SKM-1 treated with dmso at 0.1 percent for 144 hours (cell line): ENCODE measurements around the gene ZNF778.
"Not testable (repeated sequence)": the region's sequence is repeated elsewhere in the genome, so short reads cannot be mapped to it uniquely, and the experiment has no call there.

Source experiments
- DNase-seq: peaks from one replicate; lab custom pipeline; 2025; ENCODE audit not compliant: unreplicated experiment; lab: John Stamatoyannopoulos, UW

The ZNF778 gene

DNA sequence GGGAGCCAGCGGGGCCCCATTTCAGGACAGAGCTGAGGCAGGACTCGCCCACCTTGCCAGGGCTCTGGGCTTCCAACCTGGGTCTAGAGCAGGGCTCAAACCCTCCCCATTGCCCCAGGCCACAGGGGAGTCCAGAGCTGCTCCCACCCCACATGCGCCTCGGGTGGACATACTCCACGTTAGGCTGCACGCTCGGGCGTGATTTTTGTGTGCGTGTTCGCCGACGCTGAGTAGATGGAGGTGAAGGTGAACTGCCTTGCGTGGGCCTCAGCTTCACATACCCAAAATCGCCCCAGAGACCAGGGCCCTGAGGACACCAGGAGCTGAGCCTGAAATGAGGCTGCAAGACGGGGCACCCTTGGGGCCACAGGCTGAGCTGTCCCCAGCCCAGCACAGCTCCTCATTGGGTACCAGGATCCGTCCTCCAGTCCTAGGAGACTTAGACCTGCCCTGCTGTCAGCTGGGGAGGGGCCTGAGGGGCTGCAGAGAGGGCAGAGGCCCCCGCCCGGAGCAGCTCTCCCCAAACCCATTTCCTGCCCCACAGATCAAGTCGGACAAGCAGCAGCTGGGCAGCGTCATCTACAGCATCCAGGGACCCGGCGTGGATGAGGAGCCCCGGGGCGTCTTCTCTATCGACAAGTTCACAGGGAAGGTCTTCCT is 37.7 kb upstream of the ZNF778 start:
- DNase-seq = no peak

DNA sequence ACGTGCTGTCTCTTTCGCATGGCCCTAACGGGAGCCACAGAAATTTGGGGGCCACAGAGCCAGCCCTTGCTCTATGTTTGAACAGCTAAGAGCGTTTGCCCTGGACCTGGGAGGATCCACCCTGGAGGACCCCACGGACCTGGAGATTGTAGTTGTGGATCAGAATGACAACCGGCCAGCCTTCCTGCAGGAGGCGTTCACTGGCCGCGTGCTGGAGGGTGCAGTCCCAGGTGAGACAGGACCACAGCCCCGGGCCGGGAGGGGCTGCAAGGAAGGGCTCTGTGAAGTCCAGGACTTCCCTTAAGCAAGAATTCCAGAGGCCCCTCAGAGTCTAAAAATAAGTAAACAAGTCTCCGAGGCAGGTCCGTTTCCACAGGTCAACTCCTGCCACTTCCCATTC is 34.0 kb upstream of the ZNF778 start:
- DNase-seq = no peak

DNA sequence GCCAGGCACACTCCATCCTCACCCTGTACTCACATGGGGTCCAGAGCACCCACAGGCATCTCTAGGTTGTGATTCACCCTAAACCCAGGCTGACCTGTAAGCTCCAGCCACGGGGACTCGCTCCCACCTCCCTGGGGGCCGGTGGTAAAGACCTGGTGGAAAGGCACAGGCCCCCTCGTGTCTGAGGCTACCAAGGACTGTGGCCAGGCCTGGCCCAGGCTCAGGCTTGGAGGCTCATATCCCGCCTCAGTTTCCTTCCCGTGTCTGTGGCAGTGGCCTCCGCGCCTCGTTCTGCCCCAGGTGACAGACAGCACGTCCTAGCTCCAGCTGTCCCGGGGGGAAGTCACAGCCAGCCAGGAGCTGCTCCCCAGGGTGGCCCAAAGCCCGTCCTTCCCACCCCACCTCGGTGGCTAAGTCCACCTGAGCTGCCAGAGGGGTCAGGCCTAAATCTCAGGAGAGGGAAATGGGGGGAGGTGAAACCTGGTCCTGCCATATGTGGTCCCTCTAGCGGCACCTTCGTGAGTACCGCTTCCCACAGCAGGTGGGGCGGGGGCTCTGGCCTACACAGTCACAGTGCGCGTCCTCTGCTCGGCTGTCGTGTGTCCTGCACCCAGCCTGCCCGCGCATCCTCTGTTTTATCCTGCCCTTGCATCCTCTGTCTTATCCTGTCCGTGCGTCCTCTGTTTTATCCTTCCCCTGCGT is 33.4 kb upstream of the ZNF778 start:
- no peak for DNase-seq

DNA sequence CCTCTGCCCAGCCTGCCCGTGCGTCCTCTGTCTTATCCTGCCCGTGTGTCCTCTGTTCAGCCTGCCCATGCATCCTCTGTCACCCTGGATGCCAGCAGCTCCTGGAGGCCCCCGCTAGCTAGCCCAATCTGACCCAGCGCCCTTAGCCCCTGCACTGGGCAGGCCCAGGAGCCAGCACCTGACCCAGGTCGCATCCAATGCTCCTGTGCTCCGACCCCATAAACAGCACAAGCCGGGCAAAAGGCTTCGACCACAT is 32.9 kb upstream of the ZNF778 start:
- DNase-seq = no peak

DNA sequence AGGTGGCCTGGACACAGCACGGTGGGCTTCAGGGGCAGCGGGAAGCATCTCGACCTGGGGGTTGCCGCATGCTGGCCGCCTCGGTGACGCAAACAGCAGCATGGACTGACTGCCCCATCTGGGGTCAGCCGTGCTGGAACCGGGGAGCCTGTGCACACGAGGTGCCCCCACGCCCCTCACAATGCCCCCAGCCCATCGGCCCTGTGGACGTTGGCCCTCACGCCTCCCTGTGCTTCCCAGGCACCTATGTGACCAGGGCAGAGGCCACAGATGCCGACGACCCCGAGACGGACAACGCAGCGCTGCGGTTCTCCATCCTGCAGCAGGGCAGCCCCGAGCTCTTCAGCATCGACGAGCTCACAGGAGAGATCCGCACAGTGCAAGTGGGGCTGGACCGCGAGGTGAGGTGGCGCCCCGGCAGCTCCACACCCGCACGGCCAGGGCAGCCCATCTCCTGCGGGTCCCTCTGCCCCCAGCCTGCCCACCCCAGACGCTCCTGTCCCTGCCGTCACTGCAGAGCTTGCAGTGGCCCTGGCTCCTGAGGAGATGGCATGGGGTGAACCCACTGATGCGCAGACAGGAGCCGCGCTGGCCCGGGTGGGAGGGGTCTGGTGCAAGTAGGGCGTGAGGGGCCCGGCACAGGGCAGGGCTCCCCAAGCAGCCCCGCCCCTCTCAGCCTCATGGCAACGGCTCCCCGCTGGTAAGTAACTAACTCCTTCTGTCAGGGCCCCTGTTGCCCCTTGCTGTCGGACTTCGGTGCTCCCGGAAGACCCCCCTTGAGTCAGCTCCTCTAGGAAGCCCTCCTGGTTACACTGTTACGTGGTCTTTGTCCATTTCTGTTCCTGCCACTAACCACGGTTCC is 32.3 kb upstream of the ZNF778 start:
- no peak for DNase-seq

DNA sequence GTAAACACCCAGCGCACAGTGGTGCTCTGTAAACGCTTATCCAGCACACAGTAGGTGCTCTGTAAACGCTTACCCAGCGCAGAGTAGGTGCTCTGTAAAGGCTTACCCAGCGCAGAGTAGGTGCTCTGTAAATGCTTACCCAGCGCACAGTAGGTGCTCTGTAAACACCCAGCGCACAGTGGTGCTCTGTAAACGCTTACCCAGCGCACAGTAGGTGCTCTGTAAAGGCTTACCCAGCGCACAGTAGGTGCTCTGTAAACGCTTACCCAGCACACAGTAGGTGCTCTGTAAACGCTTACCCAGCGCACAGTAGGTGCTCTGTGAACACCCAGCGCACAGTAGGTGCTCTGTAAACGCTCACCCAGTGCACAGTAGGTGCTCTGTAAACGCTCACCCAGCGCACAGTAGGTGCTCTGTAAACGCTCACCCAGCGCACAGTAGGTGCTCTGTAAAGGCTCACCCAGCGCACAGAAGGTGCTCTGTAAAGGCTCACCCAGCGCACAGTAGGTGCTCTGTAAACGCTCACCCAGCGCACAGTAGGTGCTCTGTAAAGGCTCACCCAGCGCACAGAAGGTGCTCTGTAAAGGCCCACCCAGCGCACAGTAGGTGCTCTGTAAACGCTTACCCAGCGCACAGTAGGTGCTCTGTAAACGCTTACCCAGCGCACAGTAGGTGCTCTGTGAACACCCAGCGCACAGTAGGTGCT is 31.5 kb upstream of the ZNF778 start:
- not testable (repeated sequence) for DNase-seq

DNA sequence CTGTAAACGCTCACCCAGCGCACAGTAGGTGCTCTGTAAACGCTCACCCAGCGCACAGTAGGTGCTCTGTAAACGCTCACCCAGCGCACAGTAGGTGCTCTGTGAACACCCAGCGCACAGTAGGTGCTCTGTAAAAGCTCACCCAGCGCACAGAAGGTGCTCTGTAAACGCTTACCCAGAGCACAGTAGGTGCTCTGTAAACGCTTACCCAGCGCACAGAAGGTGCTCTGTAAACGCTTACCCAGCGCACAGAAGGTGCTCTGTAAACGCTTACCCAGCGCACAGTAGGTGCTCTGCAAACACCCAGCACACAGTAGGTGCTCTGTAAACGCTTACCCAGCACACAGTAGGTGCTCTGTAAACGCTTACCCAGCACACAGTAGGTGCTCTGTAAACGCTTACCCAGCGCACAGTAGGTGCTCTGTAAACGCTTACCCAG is 30.9 kb upstream of the ZNF778 start:
- DNase-seq = not testable (repeated sequence)

DNA sequence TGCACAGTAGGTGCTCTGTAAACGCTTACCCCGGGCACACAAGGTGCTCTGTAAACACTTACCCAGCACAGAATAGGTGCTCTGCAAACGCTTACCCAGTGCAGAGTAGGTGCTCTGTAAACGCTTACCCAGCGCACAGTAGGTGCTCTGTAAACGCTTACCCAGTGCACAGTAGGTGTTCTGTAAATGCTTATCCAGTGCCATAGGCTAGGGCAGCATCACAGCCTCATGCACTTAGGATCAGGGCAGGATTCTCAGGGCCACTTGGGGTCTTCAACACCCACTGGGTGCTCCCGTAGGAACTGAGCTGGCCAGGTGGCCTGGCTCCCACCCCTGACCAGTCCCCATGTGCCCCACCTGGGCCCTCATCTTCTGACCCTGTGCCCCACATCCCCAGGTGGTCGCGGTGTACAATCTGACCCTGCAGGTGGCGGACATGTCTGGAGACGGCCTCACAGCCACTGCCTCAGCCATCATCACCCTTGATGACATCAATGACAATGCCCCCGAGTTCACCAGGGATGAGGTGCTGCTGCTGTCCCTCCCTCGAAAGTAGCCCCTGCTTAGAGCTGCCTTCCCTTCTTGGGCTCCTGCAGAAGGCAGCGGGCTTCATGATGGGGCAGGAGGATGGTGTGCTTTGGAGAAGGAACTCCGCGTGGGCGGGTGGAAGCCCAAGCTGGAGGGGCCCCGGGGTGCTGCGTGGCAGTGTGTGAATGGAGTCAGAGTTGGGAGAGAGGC is 30.3 kb upstream of the ZNF778 start:
- no peak for DNase-seq

DNA sequence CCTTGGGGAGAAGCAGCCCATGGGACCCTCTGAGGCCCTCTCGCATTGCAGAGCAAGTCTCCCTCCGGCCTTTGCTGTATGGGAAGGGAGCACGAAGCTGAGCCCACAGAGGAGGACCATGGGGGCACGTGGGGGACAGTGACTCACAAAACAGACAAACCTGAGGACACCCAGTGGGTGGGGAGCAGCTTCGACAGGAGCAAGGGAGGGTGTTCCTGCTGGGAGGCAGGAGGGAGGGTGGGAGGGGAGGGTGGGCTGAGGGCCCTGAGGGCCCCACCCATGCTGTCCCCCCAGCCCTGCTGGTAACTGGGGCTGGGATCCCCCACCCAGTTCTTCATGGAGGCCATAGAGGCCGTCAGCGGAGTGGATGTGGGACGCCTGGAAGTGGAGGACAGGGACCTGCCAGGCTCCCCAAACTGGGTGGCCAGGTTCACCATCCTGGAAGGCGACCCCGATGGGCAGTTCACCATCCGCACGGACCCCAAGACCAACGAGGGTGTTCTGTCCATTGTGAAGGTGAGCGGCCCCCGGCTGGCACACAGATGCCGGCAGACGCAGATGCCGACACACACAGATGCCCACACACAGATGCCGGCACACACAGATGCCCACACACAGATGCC is 29.6 kb upstream of the ZNF778 start:
- DNase-seq = no peak

DNA sequence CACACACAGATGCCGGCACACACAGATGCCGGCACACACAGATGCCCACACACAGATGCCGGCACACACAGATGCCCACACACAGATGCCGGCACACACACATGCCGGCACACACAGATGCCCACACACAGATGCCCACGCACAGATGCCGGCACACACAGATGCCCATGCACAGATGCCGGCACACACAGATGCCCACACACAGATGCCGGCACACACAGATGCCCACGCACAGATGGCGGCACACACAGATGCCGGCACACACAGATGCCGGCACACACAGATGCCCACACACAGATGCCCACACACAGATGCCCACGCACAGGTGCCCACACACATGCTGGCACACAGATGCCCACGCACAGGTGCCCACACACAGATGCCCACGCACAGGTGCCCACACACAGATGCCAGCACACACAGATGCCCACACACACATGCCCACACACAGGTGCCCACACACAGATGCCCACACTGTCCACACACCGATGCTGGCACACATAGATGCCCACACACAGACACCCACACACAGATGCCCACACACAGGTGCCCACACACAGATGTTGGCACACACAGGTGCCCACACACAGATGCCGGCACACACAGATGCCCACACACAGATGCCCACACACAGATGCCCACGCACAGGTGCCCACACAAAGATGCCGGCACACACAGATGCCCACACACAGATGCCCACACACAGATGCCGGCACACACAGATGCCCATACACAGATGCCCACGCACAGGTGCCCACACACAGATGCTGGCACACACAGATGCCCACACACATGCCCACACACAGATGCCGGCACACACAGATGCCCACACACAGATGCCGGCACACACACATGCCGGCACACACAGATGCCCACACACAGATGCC is 28.8 kb upstream of the ZNF778 start:
- DNase-seq = not testable (repeated sequence)

DNA sequence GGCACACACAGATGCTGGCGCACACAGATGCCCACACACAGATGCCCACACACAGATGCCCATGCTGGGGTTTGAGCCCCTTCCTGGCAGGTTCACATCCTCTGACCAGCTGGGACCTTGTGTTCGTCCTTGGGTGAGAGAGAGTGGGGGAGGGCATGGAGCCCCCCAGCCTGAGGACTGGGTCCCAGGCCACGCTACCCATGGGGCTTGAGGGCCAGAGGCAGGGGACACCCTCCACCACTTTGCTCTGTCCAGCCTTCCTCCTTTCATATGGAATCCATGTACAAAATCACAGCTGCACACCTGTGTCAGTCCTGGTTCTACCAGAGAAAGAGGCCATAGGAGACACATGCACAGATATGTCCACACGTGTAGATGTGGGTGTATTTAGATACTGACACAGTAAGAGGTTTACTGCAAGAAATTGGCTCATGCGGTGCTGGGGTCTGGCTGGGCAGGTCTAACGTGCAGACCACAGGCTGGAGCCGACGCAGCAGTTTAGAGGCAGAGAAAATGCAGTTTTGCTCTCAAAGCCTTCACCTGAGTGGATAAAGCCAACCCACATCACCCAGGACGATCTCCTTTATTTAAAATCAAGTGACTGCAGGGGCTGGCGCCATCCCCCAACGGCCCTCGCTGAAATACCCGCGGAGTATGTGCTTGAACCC is 28.0 kb upstream of the ZNF778 start:
- DNase-seq = no peak

DNA sequence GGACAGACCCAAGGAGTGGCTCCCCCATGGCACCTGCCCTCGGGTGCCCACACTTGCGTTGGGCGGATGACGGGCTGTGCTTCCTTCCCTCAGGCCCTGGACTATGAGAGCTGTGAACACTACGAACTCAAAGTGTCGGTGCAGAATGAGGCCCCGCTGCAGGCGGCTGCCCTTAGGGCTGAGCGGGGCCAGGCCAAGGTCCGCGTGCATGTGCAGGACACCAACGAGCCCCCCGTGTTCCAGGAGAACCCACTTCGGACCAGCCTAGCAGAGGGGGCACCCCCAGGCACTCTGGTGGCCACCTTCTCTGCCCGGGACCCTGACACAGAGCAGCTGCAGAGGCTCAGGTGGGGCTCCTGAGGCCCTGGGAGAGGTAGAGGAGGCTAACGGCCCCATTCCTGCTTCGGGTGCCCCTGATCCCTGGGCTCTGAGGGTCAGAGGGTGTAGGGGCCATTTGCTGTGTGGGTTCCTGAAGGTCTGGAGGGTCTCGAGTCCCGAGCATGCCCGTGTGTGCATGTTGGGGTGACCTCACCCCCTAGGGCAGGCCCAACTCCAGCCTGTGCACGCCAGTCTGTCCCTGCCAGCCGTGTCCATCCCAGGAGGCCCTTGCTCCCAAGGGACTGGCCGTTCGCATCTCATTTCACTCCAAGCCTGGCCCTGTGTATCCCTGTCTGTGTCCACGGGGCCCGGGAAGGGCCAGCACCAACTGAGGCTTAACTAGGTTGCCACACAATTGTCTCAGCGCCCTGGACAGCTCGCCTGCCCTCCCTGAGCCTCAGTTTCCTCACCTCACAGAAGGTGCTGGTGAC is 27.1 kb upstream of the ZNF778 start:
- no peak for DNase-seq

DNA sequence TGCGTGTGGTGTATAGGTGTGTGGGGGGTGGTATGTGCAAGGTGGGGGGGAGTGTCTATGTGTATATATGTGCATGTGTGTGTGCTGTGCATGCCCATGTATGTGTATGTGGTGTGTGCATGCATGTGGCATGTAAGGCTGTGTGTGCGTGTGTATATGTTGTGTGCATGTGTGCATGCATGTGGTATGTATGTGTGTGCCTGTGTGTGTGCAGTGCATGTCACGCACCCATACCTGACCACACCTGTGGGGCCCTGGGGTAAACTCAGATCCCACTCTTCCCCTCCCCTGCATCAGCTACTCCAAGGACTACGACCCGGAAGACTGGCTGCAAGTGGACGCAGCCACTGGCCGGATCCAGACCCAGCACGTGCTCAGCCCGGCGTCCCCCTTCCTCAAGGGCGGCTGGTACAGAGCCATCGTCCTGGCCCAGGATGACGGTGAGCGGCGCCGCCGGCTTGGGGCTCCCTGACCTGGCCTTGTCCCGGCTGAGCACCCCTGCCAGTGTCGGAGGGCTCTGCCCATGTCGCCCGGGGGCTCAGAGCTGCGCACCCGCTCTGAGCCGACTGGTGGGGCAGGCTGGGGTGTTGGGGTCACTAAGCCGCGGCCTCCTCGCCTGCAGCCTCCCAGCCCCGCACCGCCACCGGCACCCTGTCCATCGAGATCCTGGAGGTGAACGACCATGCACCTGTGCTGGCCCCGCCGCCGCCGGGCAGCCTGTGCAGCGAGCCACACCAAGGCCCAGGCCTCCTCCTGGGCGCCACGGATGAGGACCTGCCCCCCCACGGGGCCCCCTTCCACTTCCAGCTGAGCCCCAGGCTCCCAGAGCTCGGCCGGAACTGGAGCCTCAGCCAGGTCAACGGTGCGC is 26.2 kb upstream of the ZNF778 start:
- DNase-seq = no peak

DNA sequence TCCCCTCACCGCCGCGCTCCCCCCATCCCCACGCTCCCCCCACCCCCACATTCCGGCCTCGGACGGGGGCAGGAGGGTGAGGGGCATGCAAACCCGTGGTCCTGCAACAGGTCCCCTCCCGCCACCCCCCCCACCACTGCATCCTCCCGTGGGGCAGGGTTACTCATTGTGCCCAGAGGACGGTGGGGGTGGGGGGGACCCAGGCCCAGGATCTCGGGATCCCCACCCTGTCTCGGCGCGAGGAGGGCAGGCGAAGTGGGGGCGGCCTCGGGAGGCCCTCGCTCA is 25.7 kb upstream of the ZNF778 start:
- DNase-seq = no peak

DNA sequence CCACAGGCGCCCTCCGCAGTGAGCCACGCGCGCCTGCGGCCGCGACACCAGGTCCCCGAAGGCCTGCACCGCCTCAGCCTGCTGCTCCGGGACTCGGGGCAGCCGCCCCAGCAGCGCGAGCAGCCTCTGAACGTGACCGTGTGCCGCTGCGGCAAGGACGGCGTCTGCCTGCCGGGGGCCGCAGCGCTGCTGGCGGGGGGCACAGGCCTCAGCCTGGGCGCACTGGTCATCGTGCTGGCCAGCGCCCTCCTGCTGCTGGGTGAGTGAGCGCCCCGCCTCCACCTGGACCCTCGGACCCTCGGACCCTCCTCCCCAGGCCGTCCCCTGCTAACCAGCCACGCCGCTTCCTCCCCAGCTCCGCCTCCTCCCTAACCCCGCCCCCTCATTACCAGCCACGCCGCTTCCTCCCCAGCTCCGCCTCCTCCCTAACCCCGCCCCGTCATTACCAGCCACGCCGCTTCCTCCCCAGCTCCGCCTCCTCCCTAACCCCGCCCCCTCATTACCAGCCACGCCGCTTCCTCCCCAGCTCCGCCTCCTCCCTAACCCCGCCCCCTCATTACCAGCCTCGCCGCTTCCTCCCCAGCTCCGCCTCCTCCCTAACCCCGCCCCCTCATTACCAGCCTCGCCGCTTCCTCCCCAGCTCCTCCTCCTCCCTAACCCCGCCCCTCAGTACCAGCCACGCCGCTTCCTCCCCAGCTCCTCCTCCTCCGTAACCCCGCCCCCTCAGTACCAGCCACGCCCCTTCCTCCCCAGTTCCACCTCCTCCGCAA is 25.1 kb upstream of the ZNF778 start:
- peak; percentile 77 for DNase-seq

DNA sequence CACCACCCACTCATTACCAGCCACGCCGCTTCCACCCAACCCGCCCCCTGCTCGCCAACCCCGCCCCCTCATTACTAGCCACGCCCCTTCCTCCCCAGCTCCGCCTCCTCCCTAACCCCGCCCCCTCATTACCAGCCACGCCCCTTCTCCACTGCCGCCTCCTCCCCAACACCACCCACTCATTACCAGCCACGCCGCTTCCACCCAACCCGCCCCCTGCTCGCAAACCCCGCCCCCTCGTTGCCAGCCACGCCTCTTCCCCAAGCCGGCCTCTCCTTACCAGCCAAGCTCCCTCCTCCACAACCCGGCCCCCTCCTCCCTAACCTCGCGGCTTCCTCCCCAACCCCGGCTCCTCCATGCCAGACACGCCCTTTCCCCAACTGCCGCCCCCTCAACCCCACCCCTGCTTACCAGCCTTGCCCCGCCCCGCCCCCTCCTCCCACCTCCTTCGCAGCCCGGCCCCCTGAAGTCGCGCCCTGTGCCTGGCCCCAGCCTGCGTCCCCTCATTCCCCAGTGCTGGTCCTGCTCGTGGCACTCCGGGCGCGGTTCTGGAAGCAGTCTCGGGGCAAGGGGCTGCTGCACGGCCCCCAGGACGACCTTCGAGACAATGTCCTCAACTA is 24.4 kb upstream of the ZNF778 start:
- DNase-seq = peak; percentile 57
